Measurements from ENCODE around the gene SEMA4B. TPM values are rescaled to one million over a fixed set of nuclear protein-coding genes. Genes with fewer than 3 reads are reported as not detected.

The SEMA4B gene
- total and polyA plus RNA-seq, 9 of the 15 experiments (the other 6 are each of a cell fraction or from before 2014, with no cell fraction given): 1.3 to 33.6 (median 11.0) TPM

DNA sequence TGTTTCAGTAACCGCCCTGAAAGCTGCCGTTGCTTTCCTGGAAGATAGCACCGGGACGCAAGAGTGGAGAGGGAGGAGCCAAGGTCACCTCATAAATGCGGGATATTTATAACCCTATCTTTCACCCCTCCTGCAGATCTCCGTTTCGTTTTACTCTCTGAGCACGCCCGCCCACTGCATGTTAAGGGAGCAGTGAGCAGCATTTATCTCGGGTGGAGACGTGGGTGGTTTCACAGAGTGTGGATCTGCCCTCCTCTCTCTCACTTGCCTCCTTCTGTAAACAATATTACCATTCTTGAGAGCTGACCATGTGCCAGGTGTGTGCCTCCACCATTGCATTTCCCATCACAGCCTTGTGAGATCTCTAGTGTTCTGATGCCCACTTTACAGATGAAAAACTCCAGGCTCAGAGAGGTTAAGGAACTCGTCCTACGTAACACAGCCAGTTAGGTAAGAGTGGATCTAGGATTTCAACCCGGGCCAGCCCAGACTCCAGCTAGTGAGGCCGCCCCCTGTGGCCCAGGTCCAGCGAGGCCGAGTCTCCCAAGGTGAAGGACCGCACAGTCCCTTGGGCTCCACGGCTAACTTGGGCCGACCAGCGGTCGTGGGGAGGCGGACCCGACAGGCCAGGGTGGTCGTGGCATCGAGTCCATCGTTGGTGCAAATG, 16.9 kb upstream of the SEMA4B start (continued):
- TF ChIP-seq ZNF239 (CRISPR knock-in tag; IDR thresholded peaks at IDR 0.05) (no peak), POLR2AphosphoS5 (IDR thresholded peaks at IDR 0.05; ENCODE audit: control insufficient read depth, insufficient read depth, low read depth, low read length) (0 out of 2 replicates have a peak, but pooled peaks have one; percentile 67), ETS2 (tag; IDR thresholded peaks at IDR 0.05; ENCODE audit: borderline replicate concordance, poor library complexity, severe bottlenecking) (no peak), ZNF212 (CRISPR knock-in tag; IDR thresholded peaks at IDR 0.05) (no peak), MTF1 (CRISPR knock-in tag; IDR thresholded peaks at IDR 0.05; ENCODE audit: borderline replicate concordance) (no peak), HDGF (IDR thresholded peaks at IDR 0.05) (peak; percentile 98), SIRT6 (IDR thresholded peaks at IDR 0.05; ENCODE audit: low read depth, low read length) (peak; percentile 36), RAD21 (CRISPR knock-in tag; conservative IDR thresholded peaks at IDR 0.05 in 1 of 2, IDR thresholded peaks at IDR 0.05 in 1 of 2) (peak in 1 of 2 experiments; percentile 15; a peak in 1 of 4 replicates), SIN3B (IDR thresholded peaks at IDR 0.05; ENCODE audit: low read depth) (no peak), ZFP30 (CRISPR knock-in tag; IDR thresholded peaks at IDR 0.05; ENCODE audit: borderline replicate concordance) (no peak)
- TF ChIP-seq, protein P1, sequence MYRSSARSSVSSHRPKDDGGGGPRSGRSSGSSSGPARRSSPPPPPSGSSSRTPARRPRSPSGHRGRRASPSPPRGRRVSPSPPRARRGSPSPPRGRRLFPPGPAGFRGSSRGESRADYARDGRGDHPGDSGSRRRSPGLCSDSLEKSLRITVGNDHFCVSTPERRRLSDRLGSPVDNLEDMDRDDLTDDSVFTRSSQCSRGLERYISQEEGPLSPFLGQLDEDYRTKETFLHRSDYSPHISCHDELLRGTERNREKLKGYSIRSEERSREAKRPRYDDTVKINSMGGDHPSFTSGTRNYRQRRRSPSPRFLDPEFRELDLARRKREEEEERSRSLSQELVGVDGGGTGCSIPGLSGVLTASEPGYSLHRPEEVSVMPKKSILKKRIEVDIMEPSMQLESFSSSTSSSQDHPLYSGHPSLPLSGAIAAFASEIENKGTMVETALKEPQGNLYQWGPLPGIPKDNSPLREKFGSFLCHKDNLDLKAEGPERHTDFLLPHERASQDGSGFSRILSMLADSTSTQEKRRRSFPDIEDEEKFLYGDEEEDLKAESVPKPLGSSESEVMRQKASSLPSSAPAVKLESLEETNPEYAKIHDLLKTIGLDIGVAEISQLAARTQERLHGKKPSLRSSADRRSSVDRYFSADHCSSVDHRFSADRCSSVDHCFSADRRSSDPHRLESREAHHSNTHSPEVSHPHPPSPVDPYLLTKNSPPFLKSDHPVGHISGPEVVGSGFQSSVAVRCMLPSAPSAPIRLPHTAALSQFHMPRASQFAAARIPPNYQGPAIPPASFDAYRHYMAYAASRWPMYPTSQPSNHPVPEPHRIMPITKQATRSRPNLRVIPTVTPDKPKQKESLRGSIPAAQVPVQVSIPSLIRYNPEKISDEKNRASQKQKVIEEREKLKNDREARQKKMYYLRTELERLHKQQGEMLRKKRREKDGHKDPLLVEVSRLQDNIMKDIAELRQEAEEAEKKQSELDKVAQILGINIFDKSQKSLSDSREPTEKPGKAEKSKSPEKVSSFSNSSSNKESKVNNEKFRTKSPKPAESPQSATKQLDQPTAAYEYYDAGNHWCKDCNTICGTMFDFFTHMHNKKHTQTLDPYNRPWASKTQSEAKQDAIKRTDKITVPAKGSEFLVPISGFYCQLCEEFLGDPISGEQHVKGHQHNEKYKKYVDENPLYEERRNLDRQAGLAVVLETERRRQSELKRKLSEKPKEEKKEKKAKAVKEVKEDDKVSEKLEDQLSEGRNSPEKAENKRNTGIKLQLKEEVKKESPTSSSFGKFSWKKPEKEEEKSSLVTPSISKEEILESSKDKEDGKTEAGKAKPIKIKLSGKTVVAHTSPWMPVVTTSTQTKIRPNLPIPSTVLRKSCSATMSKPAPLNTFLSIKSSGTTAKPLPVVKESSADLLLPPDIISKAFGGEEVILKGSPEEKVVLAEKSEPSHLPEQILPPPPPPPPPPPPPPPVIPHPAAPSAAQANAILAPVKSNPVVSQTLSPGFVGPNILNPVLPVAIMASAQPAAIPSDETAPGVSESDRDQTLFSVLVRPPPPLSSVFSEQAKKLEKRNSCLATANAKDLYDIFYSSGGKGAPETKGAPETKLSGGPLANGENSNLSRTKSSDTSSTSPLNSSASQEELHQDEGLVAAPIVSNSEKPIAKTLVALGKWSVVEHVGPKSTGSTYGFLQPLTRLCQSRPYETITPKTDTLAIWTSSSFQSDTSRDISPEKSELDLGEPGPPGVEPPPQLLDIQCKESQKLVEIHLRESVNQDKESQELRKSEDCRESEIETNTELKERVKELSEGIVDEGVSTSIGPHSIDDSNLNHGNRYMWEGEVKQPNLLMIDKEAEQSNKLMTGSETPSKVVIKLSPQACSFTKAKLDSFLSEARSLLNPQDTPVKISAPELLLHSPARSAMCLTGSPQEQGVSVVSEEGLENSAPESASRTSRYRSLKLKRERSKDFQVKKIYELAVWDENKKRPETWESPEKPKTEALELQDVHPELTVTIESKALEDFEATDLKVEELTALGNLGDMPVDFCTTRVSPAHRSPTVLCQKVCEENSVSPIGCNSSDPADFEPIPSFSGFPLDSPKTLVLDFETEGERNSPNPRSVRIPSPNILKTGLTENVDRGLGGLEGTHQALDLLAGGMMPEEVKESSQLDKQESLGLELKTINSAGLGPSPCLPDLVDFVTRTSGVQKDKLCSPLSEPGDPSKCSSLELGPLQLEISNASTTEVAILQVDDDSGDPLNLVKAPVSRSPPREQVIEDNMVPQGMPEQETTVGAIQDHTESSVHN (IDR thresholded peaks at IDR 0.05; ENCODE audit: borderline replicate concordance in 1 of 2, low read depth in 1 of 2): no peak
- TF ChIP-seq, protein P2, sequence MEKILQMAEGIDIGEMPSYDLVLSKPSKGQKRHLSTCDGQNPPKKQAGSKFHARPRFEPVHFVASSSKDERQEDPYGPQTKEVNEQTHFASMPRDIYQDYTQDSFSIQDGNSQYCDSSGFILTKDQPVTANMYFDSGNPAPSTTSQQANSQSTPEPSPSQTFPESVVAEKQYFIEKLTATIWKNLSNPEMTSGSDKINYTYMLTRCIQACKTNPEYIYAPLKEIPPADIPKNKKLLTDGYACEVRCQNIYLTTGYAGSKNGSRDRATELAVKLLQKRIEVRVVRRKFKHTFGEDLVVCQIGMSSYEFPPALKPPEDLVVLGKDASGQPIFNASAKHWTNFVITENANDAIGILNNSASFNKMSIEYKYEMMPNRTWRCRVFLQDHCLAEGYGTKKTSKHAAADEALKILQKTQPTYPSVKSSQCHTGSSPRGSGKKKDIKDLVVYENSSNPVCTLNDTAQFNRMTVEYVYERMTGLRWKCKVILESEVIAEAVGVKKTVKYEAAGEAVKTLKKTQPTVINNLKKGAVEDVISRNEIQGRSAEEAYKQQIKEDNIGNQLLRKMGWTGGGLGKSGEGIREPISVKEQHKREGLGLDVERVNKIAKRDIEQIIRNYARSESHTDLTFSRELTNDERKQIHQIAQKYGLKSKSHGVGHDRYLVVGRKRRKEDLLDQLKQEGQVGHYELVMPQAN (IDR thresholded peaks at IDR 0.05; ENCODE audit: borderline replicate concordance): peak; percentile 51; the same call in 1 of the 2 replicates
- TF ChIP-seq, protein P3, sequence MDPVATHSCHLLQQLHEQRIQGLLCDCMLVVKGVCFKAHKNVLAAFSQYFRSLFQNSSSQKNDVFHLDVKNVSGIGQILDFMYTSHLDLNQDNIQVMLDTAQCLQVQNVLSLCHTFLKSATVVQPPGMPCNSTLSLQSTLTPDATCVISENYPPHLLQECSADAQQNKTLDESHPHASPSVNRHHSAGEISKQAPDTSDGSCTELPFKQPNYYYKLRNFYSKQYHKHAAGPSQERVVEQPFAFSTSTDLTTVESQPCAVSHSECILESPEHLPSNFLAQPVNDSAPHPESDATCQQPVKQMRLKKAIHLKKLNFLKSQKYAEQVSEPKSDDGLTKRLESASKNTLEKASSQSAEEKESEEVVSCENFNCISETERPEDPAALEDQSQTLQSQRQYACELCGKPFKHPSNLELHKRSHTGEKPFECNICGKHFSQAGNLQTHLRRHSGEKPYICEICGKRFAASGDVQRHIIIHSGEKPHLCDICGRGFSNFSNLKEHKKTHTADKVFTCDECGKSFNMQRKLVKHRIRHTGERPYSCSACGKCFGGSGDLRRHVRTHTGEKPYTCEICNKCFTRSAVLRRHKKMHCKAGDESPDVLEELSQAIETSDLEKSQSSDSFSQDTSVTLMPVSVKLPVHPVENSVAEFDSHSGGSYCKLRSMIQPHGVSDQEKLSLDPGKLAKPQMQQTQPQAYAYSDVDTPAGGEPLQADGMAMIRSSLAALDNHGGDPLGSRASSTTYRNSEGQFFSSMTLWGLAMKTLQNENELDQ (CRISPR knock-in tag; IDR thresholded peaks at IDR 0.05; ENCODE audit: borderline replicate concordance): no peak
